H1 (cell line): ENCODE measurements around the gene GCK. TPM values are rescaled to one million over a fixed set of nuclear protein-coding genes. Genes with fewer than 3 reads are reported as not detected.

Experiments used
- CTCF ChIP-seq, 3 experiments: IDR thresholded peaks; 1 replicate in 2 of 3; 2 replicates in 1 of 3; pipeline versions ENCODE4 v1.5.1 to v1.6.1; 2011; ENCODE audit warnings: low read length in 3 of 3, mild to moderate bottlenecking in 3 of 3, inconsistent platforms in 2 of 3, low read depth in 1 of 3, moderate library complexity in 1 of 3; ENCODE audit not compliant: insufficient read depth in 1 of 3; ENCODE audit errors: control extremely low read depth in 1 of 3
- RAD21 ChIP-seq, 2 experiments: IDR thresholded peaks in 1 of 2; conservative IDR thresholded peaks in 1 of 2; 2 replicates each; pipeline ENCODE4 v1.6.1; 2011; ENCODE audit warnings: low read depth in 2 of 2, low read length in 2 of 2, improper control_type of control experiment in 1 of 2, inconsistent platforms in 1 of 2, mild to moderate bottlenecking in 1 of 2, moderate library complexity in 1 of 2
- RXRA ChIP-seq: IDR thresholded peaks from 2 replicates; pipeline ENCODE4 v1.6.1; 2011; ENCODE audit warnings: low read depth, mild to moderate bottlenecking, low read length, moderate library complexity; ENCODE audit not compliant: insufficient read depth
- SP2 ChIP-seq: IDR thresholded peaks from 2 replicates; pipeline ENCODE4 v1.6.1; 2012; ENCODE audit warnings: mild to moderate bottlenecking, low read length, inconsistent platforms
- SRF ChIP-seq: IDR thresholded peaks from 2 replicates; pipeline ENCODE4 v1.6.1; 2011; ENCODE audit warnings: mild to moderate bottlenecking, low read depth, low read length, moderate library complexity
- polyA plus RNA-seq, 7 experiments: library from polyadenylated mRNA; depleted of rRNA in 3 of 7; stranded (reverse) in 5 of 7; unstranded in 2 of 7; fragments of >200 nt in 5 of 7; fragments of 200-250 nt in 2 of 7; gene quantifications; 1 replicate in 5 of 7; 2 replicates in 1 of 7; 4 replicates in 1 of 7; pipeline versions ENCODE4 v1.2.1 to v1.2.3, GENCODE V29; 2011 to 2013; ENCODE audit warnings: missing spikeins in 2 of 7, mixed read lengths in 2 of 7
- total RNA-seq: library from RNA; stranded (reverse); fragmentation: NEBNext Ultra II Directional; extraction: Animal tissue kit (Norgen Biotek cat#: 25700); gene quantifications from 2 replicates; pipeline ENCODE4 v1.2.1, GENCODE V29; 2021

Gene GCK
- total and polyA plus RNA-seq, 2 of the 8 experiments (the other 6 are each of a cell fraction or from before 2014, with no cell fraction given): 2.4 to 4.9 TPM

- TF ChIP-seq CTCF (IDR thresholded peaks at IDR 0.05; ENCODE audit: control extremely low read depth in 1 of 3, insufficient read depth in 1 of 3, low read depth in 1 of 3, low read length in 3 of 3) (peak; percentile 66 to 75 (median 68)), RXRA (no peak), SRF (no peak), SP2 (no peak), RAD21 (IDR thresholded peaks at IDR 0.05 in 1 of 2, conservative IDR thresholded peaks at IDR 0.05 in 1 of 2; ENCODE audit: low read depth in 2 of 2, low read length in 2 of 2) (peak; percentile 71 to 83)
Observed at GRCh38 chr7:44131173-44132029, 57.8 kb downstream of the GCK start (continued).
